H1 (cell line): ENCODE data around the gene YBX1. TPM values are rescaled to one million over a fixed set of nuclear protein-coding genes. Genes with fewer than 3 reads are reported as not detected.

Experiments
- ASH2L ChIP-seq: fragments of 200-600, 300-600 bp; sonication (generic); IDR thresholded peaks from one replicate; pipeline ENCODE4 v1.7.1; 2017; ENCODE audit warnings: low read length
- BRCA1 ChIP-seq: IDR thresholded peaks from 2 replicates; pipeline ENCODE4 v1.6.1; 2012; ENCODE audit warnings: low read depth, low read length, improper control_type of control experiment
- EGR1 ChIP-seq: IDR thresholded peaks from 2 replicates; pipeline ENCODE4 v1.6.1; 2011; ENCODE audit warnings: low read depth, low read length, borderline replicate concordance
- GTF2F1 ChIP-seq: IDR thresholded peaks from 2 replicates; pipeline ENCODE4 v1.6.1; 2012; ENCODE audit warnings: low read depth, low read length, improper control_type of control experiment, borderline replicate concordance
- HDAC6 ChIP-seq: IDR thresholded peaks from one replicate; pipeline ENCODE4 v1.7.1; 2012; ENCODE audit warnings: low read depth, mild to moderate bottlenecking, inconsistent platforms, low read length, moderate library complexity
- RFX5 ChIP-seq: IDR thresholded peaks from 2 replicates; pipeline ENCODE4 v1.6.1; 2011; ENCODE audit warnings: low read depth, low read length, improper control_type of control experiment, borderline replicate concordance
- SP1 ChIP-seq: IDR thresholded peaks from 2 replicates; pipeline ENCODE4 v1.6.1; 2011; ENCODE audit warnings: low read depth, low read length
- SUZ12 ChIP-seq: fragments of 200-600 bp; sonication (generic); IDR thresholded peaks from 2 replicates; pipeline ENCODE4 v1.6.1; 2012; ENCODE audit warnings: mild to moderate bottlenecking, inconsistent platforms, low read length, moderate library complexity, mixed read lengths
- ZNF274 ChIP-seq: IDR thresholded peaks from 2 replicates; pipeline ENCODE4 v1.7.0; 2012; ENCODE audit warnings: low read length, borderline replicate concordance; ENCODE audit errors: extremely low read depth
- polyA plus RNA-seq, 7 experiments: library from polyadenylated mRNA; depleted of rRNA in 3 of 7; stranded (reverse) in 5 of 7; unstranded in 2 of 7; fragments of >200 nt in 5 of 7; fragments of 200-250 nt in 2 of 7; gene quantifications; 1 replicate in 5 of 7; 2 replicates in 1 of 7; 4 replicates in 1 of 7; pipeline versions ENCODE4 v1.2.1 to v1.2.3, GENCODE V29; 2011 to 2013; ENCODE audit warnings: missing spikeins in 2 of 7, mixed read lengths in 2 of 7
- total RNA-seq: library from RNA; stranded (reverse); fragmentation: NEBNext Ultra II Directional; extraction: Animal tissue kit (Norgen Biotek cat#: 25700); gene quantifications from 2 replicates; pipeline ENCODE4 v1.2.1, GENCODE V29; 2021

The YBX1 gene
- total and polyA plus RNA-seq, 2 of the 8 experiments (the other 6 are each of a cell fraction or from before 2014, with no cell fraction given): 438 to 1,219 TPM

- TF ChIP-seq GTF2F1 (no peak), ASH2L (no peak), BRCA1 (no peak), RFX5 (no peak), SUZ12 (no peak), ZNF274 (no peak), HDAC6 (no peak), EGR1 (no peak), SP1 (no peak)
These were observed 8.0 kb upstream of the YBX1 start (continued) for GRCh38 chr1:42674214-42674613.
